GM12874 (cell line): ENCODE measurements around the gene SBF2.

ENCODE experiments used
- CTCF ChIP-seq: IDR thresholded peaks from 2 replicates; pipeline ENCODE4 v1.5.1; 2011; ENCODE audit warnings: low read depth, mild to moderate bottlenecking, control low read depth, low read length, moderate library complexity; ENCODE audit not compliant: insufficient read depth

SBF2 gene

GRCh38 chr11:9826390-9826789 lies 467.6 kb downstream of the SBF2 start:
- no peak for TF ChIP-seq CTCF

GRCh38 chr11:9825895-9826294 lies 468.1 kb downstream of the SBF2 start:
- TF ChIP-seq CTCF, result no peak

GRCh38 chr11:9825315-9825714 lies 468.7 kb downstream of the SBF2 start:
- TF ChIP-seq CTCF, result no peak

GRCh38 chr11:9823887-9824385 lies 470.1 kb downstream of the SBF2 start:
- TF ChIP-seq CTCF, result no peak

- no peak for TF ChIP-seq CTCF
These were observed 470.6 kb downstream of the SBF2 start for GRCh38 chr11:9823439-9823838.

- no peak for TF ChIP-seq CTCF
These were observed 472.8 kb downstream of the SBF2 start for GRCh38 chr11:9821008-9821752.

- no peak for TF ChIP-seq CTCF
These were observed 473.8 kb downstream of the SBF2 start for GRCh38 chr11:9820260-9820659.

GRCh38 chr11:9817191-9817590 lies 476.8 kb downstream of the SBF2 start:
- no peak for TF ChIP-seq CTCF
